GM12873 (cell line): ENCODE results near the gene BLOC1S1.

Experiments used
- CTCF ChIP-seq: IDR thresholded peaks from 2 replicates; pipeline ENCODE4 v1.5.1; 2012; ENCODE audit warnings: low read depth, mild to moderate bottlenecking, moderate library complexity, low read length, control low read depth; ENCODE audit not compliant: insufficient read depth; ENCODE audit errors: missing control alignments

BLOC1S1 gene

GRCh38 chr12:55681142-55682077 is 34.4 kb upstream of the BLOC1S1 start:
- TF ChIP-seq CTCF, result peak; percentile 41

- TF ChIP-seq CTCF, result no peak
Measured at GRCh38 chr12:55682087-55682796, 33.6 kb upstream of the BLOC1S1 start.

GRCh38 chr12:55683676-55684075 is 32.2 kb upstream of the BLOC1S1 start:
- TF ChIP-seq CTCF, result no peak

- TF ChIP-seq CTCF, result no peak
Measured at GRCh38 chr12:55684761-55685370, 31.0 kb upstream of the BLOC1S1 start.

GRCh38 chr12:55685671-55686070 is 30.2 kb upstream of the BLOC1S1 start:
- no peak for TF ChIP-seq CTCF

GRCh38 chr12:55686366-55687010 is 29.4 kb upstream of the BLOC1S1 start:
- no peak for TF ChIP-seq CTCF

- no peak for TF ChIP-seq CTCF
Measured at GRCh38 chr12:55687746-55688145, 28.1 kb upstream of the BLOC1S1 start.
